ENCODE data around the gene PAK5. TPM values are rescaled to one million over a fixed set of nuclear protein-coding genes. Genes with fewer than 3 reads are reported as not detected.

Gene PAK5
- total and polyA plus RNA-seq, 2 donors (not counting 1 experiment from before 2014, with no cell fraction given), result not detected

DNA sequence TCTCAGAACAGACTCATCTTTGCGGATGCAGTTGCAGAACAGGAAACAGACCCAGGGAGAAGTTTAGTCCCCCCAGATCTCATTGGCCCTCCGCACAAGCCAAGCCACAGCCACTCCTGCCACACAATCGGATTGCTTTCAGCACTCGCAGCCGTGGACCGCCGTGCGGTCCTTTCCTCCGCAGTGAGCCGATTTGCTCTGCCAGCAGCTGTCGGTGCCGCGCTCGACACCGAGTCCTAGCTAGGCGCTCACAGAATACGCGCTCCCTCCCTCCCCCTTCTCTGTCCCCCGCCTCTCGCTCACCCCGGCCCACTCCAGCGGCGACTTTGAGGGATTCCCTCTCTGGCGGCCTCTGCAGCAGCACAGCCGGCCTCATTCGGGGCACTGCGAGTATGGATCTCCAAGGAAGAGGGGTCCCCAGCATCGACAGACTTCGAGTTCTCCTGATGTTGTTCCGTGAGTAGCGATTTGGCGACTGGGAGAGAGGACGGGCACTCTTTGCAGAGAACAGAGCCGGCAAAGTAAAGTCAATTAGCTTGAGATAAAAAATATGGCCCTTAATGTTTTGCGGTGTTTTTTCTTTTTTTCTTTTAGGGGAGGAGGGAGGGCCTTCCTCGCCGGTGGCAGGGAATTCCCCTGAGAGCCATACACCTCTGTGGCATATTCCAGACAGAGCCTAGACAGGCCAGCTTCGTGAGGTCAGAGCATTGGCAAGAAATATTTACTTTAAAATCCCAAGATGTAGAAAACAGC lies 324.2 kb downstream of the PAK5 start, which contains the start of gene LAMP5:
Gene LAMP5, plus strand, starts transcription at position 130 of the 753 bp plus-strand sequence. Its CDS starts 263 bp downstream, at position 393.
- POLR2A ChIA-PET, result no interaction called here
- peaks cover 62% of the 10 kb centered on the region for H3K27me3 Mint-ChIP-seq
- CTCF ChIA-PET, result no interaction called here

DNA sequence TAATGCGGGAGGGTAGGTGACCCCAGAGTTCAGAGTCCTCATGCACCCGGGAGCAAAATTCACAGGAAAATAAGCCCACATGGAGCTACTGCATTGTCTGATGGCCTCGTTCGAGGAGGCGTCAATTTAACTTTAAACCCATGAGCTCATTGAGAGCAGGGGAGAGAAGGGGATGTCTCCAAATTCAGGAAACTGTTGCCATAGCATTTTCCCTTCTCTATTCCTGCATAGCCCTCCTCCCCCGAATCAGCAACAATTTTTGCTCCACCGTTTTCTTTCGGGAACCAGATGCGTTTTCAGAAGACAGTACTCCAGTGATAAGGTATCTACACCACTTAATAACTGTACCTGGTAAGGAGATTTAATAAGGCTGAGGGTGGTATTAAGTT lies 324.8 kb downstream of the PAK5 start:
- Mint-ChIP-seq H3K4me3 (peak overlapping the region; percentile 55), H3K9me3 (ENCODE audit: insufficient read depth) (no peaks in the 10 kb centered on the region), H3K27me3 (peaks cover 64% of the 10 kb centered on the region), H3K4me1 (peaks cover 40% of the 10 kb centered on the region), H3K27ac (no peak overlapping the region)
- ATAC-seq (ENCODE audit: low read depth), result no peak
- peaks cover 38 to 48% of the 10 kb centered on the region in 2 donors for H3K4me1 ChIP-seq (ENCODE audit: control insufficient read depth in 2 of 2, insufficient read depth in 2 of 2, low read length in 2 of 2)
- no peak overlapping the region for H3K4me2 ChIP-seq (replicated peaks; ENCODE audit: low read depth, low read length, poor library complexity, severe bottlenecking)
- ChIA-PET POLR2A (no interaction called here), CTCF (no interaction called here)
- WGBS (ENCODE audit: insufficient coverage), result 8% methylated on average over 4 of the region's 9 CpGs
- intact Hi-C loops (cut with micrococcal nuclease), result no loop called here
- peak overlapping the region; percentile 36 for H2AFZ ChIP-seq (ENCODE audit: insufficient read depth, low read depth, low read length, poor library complexity, severe bottlenecking)
- TF ChIP-seq EZH2 (IDR thresholded peaks at IDR 0.05; ENCODE audit: borderline replicate concordance, insufficient read depth, low read depth, low read length, poor library complexity, severe bottlenecking), result no peak
- TF ChIP-seq, protein P1, sequence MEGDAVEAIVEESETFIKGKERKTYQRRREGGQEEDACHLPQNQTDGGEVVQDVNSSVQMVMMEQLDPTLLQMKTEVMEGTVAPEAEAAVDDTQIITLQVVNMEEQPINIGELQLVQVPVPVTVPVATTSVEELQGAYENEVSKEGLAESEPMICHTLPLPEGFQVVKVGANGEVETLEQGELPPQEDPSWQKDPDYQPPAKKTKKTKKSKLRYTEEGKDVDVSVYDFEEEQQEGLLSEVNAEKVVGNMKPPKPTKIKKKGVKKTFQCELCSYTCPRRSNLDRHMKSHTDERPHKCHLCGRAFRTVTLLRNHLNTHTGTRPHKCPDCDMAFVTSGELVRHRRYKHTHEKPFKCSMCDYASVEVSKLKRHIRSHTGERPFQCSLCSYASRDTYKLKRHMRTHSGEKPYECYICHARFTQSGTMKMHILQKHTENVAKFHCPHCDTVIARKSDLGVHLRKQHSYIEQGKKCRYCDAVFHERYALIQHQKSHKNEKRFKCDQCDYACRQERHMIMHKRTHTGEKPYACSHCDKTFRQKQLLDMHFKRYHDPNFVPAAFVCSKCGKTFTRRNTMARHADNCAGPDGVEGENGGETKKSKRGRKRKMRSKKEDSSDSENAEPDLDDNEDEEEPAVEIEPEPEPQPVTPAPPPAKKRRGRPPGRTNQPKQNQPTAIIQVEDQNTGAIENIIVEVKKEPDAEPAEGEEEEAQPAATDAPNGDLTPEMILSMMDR (IDR thresholded peaks at IDR 0.05), result no peak
- DNase-seq, result no peak
- H3K27me3 ChIP-seq (replicated peaks in 1 of 4; ENCODE audit: control extremely low read depth in 1 of 4, control insufficient read depth in 3 of 4, insufficient read depth in 4 of 4, low read length in 3 of 4), result peaks cover 0 to 45% (median 27%) of the 10 kb centered on the region in 4 experiments
- no peak overlapping the region for H3K9ac ChIP-seq (ENCODE audit: low read length)
- H3K36me3 ChIP-seq (replicated peaks in 1 of 2; ENCODE audit: control extremely low read depth in 1 of 2, control insufficient read depth in 1 of 2, extremely low read depth in 1 of 2, insufficient read depth in 2 of 2, low read length in 1 of 2), result no peaks in the 10 kb centered on the region
- no peaks in the 10 kb centered on the region for H3K79me2 ChIP-seq (ENCODE audit: control insufficient read depth, insufficient read depth, low read length)
- H3K27ac ChIP-seq (ENCODE audit: low read length in 2 of 2), result no peak overlapping the region
- H4K20me1 ChIP-seq (ENCODE audit: control insufficient read depth, insufficient read depth, low read length, poor library complexity, severe bottlenecking), result no peaks in the 10 kb centered on the region
- no peak overlapping the region for H3K4me3 ChIP-seq (ENCODE audit: control extremely low read depth in 1 of 5, extremely low read depth in 1 of 5, insufficient read depth in 1 of 5, low read depth in 2 of 5, low read length in 4 of 5)
- peaks cover 0 to 7% (median 0%) of the 10 kb centered on the region in 3 donors for H3K9me3 ChIP-seq (ENCODE audit: control extremely low read depth in 1 of 3, control insufficient read depth in 2 of 3, insufficient read depth in 1 of 3, low read length in 2 of 3)

More for the DNA sequence above, 324.2 kb downstream of the PAK5 start, which contains the start of gene LAMP5:
- Mint-ChIP-seq H3K9me3 (ENCODE audit: insufficient read depth) (no peaks in the 10 kb centered on the region), H3K4me3 (peak within 1 kb of the TSS; percentile 60), H3K27ac (no peak within 1 kb of the TSS), H3K4me1 (peaks cover 37% of the 10 kb centered on the region)
- H3K36me3 ChIP-seq (replicated peaks in 1 of 2; ENCODE audit: control extremely low read depth in 1 of 2, control insufficient read depth in 1 of 2, extremely low read depth in 1 of 2, insufficient read depth in 2 of 2, low read length in 1 of 2), result no peaks in the 10 kb centered on the region
- H3K4me3 ChIP-seq (ENCODE audit: control extremely low read depth in 1 of 5, extremely low read depth in 1 of 5, insufficient read depth in 1 of 5, low read depth in 2 of 5, low read length in 4 of 5), result peak within 1 kb of the TSS in 3 of 5 experiments; percentile 23 to 37 (median 32)
- peaks cover 34 to 44% of the 10 kb centered on the region in 2 donors for H3K4me1 ChIP-seq (ENCODE audit: control insufficient read depth in 2 of 2, insufficient read depth in 2 of 2, low read length in 2 of 2)
- H3K27ac ChIP-seq (ENCODE audit: low read length in 2 of 2), result no peak within 1 kb of the TSS
- intact Hi-C loops (cut with micrococcal nuclease), result no loop called here
- H3K79me2 ChIP-seq (ENCODE audit: control insufficient read depth, insufficient read depth, low read length), result no peaks in the 10 kb centered on the region
- TF ChIP-seq EZH2 (IDR thresholded peaks at IDR 0.05; ENCODE audit: borderline replicate concordance, insufficient read depth, low read depth, low read length, poor library complexity, severe bottlenecking), result no peak
- TF ChIP-seq, protein P1 (IDR thresholded peaks at IDR 0.05), result no peak
- ATAC-seq (ENCODE audit: low read depth), result no peak
- 4% methylated on average over 33 of the region's 38 CpGs for WGBS (ENCODE audit: insufficient coverage)
- peaks cover 0 to 39% (median 22%) of the 10 kb centered on the region in 4 experiments for H3K27me3 ChIP-seq (replicated peaks in 1 of 4; ENCODE audit: control extremely low read depth in 1 of 4, control insufficient read depth in 3 of 4, insufficient read depth in 4 of 4, low read length in 3 of 4)
- no peak within 1 kb of the TSS for H3K9ac ChIP-seq (ENCODE audit: low read length)
- peak; percentile 27 for DNase-seq
- H3K4me2 ChIP-seq (replicated peaks; ENCODE audit: low read depth, low read length, poor library complexity, severe bottlenecking), result peak within 1 kb of the TSS; percentile 68
- H2AFZ ChIP-seq (ENCODE audit: insufficient read depth, low read depth, low read length, poor library complexity, severe bottlenecking), result peak within 1 kb of the TSS; percentile 36
- H4K20me1 ChIP-seq (ENCODE audit: control insufficient read depth, insufficient read depth, low read length, poor library complexity, severe bottlenecking), result no peaks in the 10 kb centered on the region
- peaks cover 0 to 7% (median 0%) of the 10 kb centered on the region in 3 donors for H3K9me3 ChIP-seq (ENCODE audit: control extremely low read depth in 1 of 3, control insufficient read depth in 2 of 3, insufficient read depth in 1 of 3, low read length in 2 of 3)

Measured in B cell (primary cell).